Esophagus muscularis mucosa (tissue), 3 donors: ENCODE results near the gene ACIN1.

Experiments
- CTCF ChIP-seq, 3 experiments: fragments of 200-600 bp in 2 of 3; fragments of 450-650 bp in 1 of 3; sonication (generic) in 2 of 3; IDR thresholded peaks; one replicate each; pipeline ENCODE4 v1.5.1; 2017 to 2019; ENCODE audit warnings: antibody characterized with exemption in 3 of 3, mild to moderate bottlenecking in 2 of 3, moderate library complexity in 1 of 3
- POLR2A ChIP-seq: fragments of 450-650 bp; IDR thresholded peaks from one replicate; pipeline ENCODE4 v1.6.1; 2017; ENCODE audit warnings: antibody characterized with exemption, moderate library complexity, mild to moderate bottlenecking, low read depth
- POLR2AphosphoS5 ChIP-seq, 2 donors: sonication (generic); formaldehyde crosslinking; IDR thresholded peaks; one replicate each; pipeline ENCODE4 v1.6.1; 2017; ENCODE audit warnings: antibody characterized with exemption in 2 of 2

GRCh38 chr14:23113431-23114119 lies 18.6 kb upstream of the ACIN1 start:
- TF ChIP-seq CTCF (IDR thresholded peaks at IDR 0.05) = no peak
- no peak for TF ChIP-seq POLR2A
- no peak for TF ChIP-seq POLR2AphosphoS5 (IDR thresholded peaks at IDR 0.05)
